ENCODE results near the gene TRIM26.
"Not testable (repeated sequence)": the region's sequence is repeated elsewhere in the genome, so short reads cannot be mapped to it uniquely, and the experiment has no call there.

The TRIM26 gene

DNA sequence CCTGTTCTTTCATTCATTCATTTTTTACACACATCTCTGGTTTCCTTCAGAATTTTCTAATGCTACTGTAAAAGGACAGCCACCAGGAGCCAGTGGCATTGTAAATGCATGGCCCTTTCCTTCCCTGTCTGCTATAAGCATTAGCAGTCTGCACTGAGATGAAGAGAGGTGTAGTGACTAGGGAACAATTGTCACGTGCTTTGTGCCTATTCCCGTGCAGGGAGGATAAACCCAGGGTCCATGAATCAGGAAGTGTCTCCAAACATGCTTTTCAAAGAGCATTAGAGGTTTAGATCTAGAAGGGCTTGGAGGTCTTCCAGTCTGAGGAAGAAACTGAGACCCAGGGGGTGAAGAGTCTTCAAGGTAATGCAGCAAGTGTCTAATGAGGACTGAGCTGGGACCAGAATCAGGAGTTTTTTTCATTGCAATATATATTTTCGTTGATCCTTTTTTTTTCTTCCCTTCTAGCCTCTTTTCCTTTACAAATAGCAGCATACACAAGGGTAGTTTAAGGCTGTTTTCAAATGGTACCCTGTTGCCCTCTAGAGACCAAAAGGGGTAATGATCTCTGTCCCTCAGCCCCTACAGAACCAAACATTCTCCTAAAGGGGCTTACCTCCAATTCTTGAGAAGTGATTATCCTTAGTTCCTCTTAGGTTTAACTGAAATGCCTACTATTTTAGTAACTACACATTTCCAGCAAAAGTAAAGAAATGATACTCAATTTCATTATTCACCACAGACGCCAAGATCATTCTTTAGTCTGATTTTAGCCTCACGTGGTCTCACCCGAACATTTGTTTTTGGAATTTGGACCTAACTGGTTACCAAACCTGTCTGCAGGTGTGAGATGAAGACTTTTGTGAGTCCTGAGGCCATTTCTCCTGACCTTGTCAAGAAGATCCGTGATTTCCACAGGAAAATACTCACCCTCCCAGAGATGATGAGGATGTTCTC, 43.3 kb downstream of the TRIM26 start:
- peak in 1 of 2 donors; percentile 46 for DNase-seq

DNA sequence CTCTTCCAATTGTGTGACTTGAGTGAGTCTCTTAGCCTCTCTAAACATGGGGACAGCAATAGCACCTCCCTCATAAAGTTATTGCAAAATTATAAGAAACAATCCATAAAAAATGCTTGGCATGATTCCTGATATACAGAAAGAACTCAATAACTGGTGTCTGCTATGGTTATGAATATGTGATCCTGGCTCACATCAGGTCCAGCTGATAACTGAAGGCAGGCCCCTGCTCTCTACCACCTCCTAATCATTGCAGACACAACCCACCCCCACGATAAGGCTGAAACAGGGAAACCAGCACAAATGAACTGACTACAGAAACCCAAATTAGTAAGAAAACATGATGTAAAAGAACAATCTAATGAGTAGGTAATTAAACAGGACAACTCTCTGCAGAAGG, 44.5 kb downstream of the TRIM26 start:
- no peak for DNase-seq

DNA sequence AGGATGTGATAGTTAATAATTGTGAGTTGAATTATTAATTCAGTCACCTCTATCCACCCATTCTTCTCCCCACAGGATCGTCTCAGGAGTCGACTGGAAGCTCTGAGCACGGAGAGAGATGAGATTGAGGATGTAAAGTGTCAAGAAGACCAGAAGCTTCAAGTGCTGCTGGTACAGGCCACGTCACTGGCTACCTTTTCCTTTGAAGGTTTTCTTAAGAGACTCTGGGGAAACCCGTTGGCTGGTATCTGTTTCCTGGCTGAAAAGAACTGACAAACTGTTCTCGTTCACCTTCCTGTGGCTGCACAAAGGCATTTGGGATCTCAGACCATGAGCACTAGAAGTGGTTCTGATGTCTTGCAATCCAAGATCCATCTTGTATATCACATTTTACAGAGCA, 46.1 kb downstream of the TRIM26 start:
- DNase-seq = peak in 1 of 2 donors; percentile 8

DNA sequence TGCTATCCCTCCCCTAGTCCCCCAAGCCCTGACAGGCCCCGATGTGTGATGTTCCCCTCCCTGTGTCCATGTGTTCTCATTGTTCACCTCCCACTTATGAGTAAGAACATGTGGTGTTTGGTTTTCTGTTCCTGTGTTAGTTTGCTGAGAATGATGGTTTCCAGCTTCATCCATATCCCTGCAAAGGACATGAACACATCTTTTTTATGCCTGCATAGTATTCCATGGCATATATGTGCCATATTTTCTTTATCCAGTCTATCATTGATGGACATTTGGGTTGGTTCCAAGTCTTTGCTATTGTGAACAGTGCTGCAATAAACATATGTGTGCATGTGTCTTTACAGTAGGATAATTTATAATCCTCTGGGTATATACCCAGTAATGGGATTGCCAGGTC, 48.0 kb downstream of the TRIM26 start:
- not testable (repeated sequence) for DNase-seq

DNA sequence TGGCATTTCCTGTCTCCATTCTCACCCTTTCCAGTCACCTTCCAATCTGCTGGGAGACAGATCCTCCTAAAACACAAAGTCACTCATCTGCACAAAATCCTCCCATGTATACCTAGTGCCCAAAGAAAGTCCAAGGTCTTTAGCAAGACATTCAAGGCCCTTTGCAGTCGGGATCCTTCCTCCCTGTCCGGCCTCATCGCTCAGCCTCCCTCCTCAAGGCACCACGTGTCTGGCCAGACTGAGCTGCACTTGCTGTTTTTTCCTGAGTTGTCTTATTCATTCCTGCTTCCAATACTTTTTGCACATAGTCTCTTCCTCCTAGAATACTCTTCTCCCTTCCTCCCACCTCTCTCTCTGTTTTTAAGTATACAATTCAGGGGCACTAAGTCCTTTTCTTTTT, 48.5 kb downstream of the TRIM26 start:
- no peak for DNase-seq

DNA sequence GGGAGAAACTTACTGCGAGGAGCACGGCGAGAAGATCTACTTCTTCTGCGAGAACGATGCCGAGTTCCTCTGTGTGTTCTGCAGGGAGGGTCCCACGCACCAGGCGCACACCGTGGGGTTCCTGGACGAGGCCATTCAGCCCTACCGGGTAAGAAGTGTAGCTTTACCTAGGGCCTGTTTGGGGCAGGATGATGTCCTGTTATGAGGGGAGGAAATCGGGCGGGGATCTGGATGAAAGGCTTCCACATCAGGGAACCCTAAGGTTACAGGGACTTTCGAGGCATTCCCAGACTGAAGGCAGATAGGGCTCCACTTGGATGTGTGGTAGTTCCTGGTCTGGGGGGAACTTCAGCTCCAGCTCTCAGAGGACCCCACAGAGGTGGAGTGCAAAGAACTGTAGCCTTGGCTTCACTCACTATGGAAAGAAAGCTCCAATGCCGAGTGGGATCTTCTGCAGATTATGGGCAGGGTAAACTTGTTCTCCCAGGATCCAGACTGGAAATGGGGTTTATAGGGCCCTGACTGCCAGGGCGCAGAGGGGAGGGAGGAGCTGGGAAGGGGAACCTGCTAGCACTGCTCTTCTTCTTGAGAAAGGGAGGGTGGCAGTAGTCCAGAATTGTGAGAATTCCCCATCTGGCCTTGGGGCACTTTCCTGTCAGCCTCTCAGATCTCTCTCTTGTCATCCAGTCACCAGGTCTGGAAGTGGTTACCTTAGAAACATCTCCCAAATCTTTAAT, 49.1 kb downstream of the TRIM26 start:
- no peak for DNase-seq

DNA sequence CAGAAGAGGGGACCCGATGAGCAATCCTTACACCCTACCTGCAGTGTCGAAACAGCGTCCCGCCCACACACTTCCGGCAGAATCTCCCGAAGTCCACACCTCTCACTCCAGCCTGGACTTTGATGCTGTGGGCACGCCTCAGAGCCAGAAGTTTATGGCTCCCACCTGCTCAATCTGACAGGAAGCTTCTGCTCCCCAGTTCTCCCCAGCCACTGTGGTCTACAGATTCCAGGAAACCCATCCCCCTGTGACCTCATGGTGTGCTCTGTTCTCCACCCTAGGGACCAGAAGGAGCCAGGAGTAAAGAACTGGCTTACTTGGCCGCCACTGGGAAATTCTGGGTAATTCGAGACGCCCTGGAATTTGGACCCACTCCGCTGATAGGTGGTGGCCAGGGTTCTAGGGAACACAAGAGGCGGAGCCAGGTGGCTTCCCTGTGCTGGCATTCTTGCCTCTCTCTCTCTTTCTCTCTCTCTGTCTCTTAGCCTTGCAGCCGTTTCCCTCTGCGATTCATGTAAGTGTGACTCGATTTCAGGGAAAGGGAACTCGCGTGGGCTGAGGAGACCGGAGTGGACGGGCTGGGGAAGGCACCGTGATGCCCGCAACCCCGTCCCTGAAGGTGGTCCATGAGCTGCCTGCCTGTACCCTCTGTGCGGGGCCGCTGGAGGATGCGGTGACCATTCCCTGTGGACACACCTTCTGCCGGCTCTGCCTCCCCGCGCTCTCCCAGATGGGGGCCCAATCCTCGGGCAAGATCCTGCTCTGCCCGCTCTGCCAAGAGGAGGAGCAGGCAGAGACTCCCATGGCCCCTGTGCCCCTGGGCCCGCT, 49.9 kb downstream of the TRIM26 start, which contains the start of gene TRIM15:
TRIM15 (plus strand) TSS at position 457 of the 828 bp plus-strand sequence; CDS start at position 596, 139 bp downstream.
- DNase-seq = peak in 1 of 2 donors; percentile 15

DNA sequence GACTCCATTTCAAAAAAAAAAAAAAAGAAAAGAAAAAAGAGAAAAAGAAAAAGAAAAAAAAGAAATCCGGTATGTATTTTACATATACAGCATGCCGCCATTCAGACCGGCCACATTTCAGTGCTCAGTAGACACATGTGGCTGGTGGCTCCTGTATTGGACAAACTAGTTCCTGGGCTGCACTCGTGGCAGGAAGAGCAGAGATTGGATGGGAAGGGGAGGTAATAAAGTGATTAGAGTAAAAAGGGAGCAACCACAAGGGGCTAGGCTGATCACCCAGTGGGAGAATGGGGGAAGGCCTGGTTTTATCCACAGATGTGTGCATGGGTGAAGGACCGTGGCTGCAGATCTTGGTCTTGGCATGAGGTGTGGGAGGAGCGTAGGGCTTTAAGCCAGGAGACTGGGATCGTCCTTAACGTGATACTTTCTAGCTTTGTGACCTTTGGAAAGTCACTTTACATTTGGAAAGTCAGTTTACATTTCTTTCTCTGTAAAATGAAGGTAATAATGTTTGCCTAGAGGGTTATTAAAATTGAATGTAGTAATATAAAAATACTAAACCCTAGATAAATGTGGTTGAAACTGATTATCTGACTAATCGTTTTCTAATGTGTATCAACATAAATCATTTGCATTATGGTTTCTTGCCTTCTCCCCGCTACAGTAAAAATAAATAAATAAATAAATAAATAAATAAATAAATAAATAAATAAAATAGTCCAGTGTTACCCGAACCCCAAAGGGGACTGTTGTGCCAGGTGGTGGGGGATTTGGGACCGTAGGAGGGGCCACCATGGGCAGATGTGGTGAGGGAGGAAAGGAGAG, 50.7 kb downstream of the TRIM26 start:
- no peak for DNase-seq

DNA sequence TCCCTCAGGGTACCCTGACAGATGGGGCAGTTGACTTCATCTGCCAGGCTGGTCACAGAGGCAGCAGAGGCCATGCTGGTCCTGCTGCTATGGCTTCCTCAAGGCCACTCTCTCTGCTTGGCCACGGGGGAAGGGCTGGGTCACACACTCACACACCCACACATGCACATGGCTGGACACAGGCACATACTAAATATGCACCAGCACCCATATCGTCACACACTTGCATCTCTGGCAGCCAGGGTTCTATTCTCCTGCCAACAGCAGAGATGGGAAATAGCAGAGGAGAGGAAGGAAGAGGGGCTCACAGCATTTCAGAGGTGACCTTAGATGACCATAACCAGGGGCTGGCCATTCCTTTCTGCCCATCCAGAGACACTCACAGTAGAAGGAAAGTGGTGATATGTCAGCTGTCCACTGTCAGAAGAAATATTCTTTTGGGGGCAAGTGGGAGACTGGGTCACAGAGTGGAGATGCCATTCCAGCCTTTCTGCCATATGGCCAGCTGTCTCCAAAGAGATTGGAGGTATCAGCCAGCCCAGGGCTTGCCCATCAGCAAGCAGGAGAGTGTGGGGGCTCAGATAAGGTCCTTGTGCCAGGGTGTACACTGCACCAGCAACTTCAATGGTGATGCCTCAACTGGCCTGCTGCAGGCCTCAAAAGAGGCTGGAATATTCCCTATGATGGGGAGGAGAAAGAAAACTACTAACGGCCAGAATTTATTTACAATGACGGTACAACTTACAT, 52.2 kb downstream of the TRIM26 start, which contains the start of gene TRIM10:
TRIM10 (minus strand) TSS at position 427 of the 747 bp plus-strand sequence; CDS start at position 74, 353 bp downstream.
- DNase-seq = no peak

DNA sequence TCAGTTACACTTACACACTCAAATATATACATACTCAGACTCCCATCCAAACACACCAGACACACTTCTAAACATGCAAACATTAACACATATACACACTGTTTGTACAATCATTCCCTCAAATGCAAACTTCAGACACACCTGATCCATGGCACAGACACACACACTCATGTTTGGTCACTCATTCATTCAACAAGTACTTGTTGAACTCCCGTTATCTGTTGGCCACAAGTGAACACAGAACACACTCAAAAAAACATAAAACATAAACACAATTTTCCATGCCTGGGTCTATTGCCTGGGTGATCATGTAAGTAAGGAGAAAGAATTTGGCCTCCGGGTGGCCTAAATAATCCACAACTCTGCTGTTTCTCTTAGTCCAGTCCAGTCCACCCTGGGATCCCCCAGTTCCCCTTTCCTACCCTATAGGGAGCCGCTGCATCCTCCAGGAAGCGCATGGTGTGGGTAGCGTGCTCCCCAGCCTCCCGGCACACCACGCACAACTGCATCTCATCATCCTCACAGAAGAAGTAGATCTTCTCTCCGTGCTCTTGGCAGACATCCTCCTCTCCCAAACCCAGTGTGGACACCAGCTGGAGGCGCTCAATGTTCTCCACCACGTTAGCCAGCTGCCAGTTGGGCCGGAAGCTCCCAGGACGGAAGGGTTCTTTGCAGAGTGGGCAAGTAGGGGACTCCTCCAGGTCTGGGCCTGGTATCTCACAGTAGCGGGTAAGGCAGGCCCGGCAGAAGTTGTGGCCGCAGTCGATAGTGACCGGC, 53.0 kb downstream of the TRIM26 start:
- no peak for DNase-seq

DNA sequence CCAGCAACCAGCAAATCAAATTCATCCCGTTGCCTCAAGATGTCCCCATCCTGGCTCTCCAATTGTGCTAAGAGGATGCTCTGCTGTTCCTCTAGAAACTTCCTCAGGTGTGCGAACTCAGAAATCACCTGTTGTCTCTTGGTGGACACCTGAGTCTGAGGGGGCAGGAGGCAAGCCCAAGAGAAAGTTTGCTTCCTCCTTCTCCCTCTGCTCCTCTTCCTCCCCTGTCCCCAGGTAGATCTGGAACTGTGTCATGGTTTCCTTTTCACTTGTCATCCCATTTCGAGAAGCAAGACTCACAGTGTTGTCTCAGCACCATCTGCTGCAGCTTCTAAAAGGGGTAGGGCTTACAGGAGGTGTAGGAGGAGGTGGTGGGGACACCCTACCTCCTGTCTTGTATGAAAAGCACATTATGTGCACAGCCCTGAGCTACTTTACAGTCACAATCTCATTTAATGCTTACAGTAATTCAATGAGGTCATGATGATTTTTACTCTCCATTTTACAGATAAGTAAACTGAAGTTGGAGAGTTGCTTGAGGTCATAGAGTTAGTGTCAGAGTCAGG, 54.6 kb downstream of the TRIM26 start:
- DNase-seq = no peak

DNA sequence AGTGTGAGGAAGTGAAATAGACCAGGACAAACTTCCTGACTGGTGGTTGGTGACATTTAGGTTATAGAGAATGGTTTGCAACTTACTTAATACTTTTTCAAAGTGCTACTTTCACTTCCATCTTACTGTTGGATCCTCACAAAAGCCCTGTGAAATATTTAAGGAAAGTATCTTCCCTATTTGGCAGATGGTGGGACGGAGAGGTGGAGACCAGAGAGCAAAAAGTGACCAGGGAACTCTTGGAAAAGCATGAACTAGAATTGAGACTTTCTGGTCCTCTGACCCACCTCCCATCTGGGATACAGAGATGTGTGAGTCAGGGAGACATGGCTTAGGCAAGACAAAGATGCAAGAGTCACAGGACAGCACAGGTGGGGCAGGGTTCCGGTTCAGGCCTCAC, 55.2 kb downstream of the TRIM26 start:
- no peak for DNase-seq

DNA sequence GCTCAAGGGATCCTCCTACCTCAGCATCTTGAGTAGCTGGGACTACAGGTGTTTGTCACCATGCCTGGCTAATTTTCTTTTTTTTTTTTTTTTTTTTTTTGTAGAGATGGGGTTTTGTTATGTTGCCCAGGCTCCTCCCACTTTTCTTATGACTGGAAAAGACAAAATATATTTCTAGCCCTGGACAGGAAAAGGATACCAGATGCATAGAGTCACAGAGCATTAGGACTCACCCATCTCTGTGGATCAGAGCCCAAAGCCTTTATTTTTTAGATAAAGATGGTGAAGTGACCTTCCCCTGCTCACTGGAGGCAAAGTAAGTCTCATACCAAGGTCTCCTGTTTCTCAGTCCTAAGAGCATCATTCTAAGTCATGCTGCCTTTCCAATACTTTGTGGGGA, 55.6 kb downstream of the TRIM26 start:
- DNase-seq = no peak

DNA sequence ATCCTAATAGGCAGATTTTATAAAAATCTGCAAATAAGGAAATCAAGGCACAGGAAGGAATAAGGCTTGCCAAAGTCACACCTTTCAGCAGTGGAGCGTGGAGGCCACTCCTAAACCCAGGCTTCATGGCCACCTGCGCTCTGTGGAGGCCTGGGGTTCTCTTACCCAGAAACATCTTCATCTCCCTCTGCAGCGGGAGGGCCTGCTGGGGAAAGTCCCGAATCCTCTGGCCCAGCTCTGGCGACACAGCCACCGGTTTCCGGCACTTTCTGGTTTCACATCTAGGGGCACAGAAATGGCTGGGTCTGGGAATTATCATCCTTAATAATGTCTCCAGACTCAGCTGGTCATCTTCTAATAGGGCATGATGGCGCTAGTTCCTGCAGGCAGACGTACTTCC, 56.4 kb downstream of the TRIM26 start:
- DNase-seq = no peak

DNA sequence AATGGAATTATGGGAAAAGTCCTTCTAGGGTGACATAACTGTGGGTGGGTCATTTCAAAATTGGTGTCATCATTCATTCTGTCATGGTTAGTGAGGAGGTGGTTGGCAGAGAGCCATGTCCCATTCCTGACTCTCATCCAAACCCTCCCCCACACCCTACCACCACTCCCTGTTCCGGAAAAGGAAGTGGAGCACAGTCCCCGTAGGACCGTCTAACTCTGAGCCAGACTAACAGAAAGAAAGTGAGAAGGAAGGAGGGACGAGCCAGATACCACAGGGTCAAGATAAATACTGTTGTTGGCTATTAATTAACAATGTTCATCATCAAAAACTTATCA, 57.0 kb downstream of the TRIM26 start:
- no peak for DNase-seq

DNA sequence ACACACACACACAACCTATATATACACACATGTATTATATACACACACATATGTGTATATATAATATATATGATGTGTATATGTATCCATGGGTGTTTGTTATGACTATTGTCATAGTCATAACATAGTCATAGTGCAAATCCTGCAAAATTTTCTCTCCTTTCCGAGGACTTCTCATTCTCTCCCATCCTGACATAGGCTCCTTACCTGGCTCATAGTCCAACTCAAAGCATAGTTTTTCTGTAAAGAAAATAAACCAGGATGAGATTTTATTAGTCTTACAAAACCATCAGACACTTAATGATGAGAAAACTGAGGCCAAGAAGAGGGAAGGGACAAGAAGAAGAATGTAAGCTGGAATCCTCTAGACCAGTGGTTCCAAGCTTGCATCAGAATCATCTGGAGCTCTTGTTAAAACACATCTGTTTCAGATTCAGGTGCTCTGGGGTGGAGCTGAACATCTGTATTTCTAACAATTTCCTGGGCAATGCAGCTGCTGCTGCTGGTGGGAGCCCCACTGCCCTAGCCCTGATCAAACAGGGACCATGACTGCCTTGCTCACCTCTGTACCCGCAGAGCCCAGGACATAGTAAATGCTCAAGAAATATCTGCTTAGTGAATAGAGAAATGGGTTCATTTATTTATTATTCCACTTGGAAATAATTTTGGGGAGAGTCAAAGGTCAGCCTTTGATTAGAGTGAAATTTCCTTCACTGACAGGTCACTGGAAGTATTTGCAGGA, 57.5 kb downstream of the TRIM26 start:
- no peak for DNase-seq

DNA sequence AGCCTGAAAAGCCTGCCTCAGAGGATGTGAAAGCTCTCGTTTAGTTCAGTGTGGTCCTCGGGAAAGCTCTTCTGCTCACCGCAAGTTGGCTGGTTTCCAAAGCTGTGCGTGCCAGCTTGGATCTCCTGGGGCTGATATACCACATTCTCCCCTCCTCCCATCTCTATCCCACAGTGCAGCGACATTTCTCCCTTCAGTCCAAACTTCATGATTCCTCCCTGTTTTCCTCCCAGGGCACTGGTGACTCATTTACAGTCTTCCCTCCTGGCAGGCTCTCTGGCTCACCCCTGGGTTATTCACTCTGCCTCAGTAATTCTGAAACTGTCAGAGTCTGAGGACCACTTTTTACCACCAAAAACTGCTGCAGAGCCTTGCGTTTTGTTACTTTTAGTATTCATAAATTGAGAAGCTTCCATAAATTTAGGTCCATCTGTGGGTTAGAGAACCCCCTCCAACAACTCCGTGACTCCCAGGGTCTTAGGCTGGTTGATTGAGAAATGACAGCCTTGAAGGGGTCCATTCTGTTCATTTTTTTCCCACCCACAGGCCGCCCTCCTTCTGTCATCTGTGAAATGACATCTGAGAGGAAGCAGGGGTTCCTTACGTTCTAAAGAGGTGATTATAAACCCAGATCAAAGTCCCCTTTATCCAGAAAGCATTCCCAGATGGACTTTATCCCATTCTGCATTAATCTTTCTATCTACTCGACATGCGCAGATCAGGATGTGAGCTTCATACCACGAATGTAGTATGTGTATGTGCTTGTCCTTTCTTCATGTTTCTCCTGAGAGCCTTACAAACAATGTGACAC, 58.3 kb downstream of the TRIM26 start:
- DNase-seq = no peak

DNA sequence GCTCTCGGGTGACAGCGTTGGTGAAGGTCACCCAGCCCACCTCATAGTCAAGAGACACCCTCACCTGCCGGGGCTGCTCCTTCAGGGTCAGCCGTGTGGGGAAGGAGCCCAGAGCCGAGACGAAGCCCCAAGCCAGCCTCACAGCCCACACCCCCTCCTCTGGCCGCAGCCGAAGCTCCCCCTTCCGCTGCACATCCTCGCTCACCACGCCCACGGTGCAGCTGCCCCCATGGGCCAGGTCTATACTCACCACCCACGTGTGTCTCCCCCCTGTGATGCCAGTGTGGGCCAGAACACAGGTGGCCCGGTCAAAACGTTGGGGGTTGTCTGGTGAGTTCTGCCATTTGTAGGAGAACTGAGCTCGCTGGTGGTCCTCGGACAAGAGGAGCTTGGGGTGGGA, 59.1 kb downstream of the TRIM26 start:
- DNase-seq = no peak
